ENCODE data around the gene DYNAP. TPM values are rescaled to one million over a fixed set of nuclear protein-coding genes. Genes with fewer than 3 reads are reported as not detected.

The DYNAP gene
- total and polyA plus RNA-seq, 2 experiments from 2014 or later = 0.13 to 0.28 TPM

DNA sequence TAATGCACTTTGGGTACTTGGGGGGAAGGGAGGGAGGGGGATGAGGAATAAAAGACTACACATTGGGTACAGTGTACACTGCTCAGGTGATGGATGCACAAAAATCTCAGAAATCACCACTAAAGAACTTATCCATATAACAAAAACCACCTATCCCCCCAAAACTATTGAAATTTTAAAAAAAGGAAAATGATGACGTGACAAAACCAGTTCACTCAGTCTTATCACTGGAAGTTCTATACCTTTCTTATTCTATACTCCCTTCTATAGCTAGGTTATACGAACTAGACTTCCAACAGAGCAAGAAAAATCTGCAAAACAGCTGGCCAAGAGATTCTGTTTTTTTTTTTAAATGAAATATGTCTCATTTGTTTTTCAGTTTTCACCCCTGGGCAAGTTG, 20.8 kb downstream of the DYNAP start:
- TF ChIP-seq JUNB (IDR thresholded peaks at IDR 0.05; ENCODE audit: unreplicated experiment) (no peak), NANOG (IDR thresholded peaks at IDR 0.05; ENCODE audit: borderline replicate concordance) (no peak), EZH2phosphoT487 (IDR thresholded peaks at IDR 0.05; ENCODE audit: unreplicated experiment) (no peak), ZNF114 (CRISPR knock-in tag; IDR thresholded peaks at IDR 0.05) (no peak), POLR2AphosphoS5 (IDR thresholded peaks at IDR 0.05; ENCODE audit: low read depth) (no peak), ZNF331 (CRISPR knock-in tag; IDR thresholded peaks at IDR 0.05; ENCODE audit: low read depth) (no peak)
- TF ChIP-seq, protein P1, sequence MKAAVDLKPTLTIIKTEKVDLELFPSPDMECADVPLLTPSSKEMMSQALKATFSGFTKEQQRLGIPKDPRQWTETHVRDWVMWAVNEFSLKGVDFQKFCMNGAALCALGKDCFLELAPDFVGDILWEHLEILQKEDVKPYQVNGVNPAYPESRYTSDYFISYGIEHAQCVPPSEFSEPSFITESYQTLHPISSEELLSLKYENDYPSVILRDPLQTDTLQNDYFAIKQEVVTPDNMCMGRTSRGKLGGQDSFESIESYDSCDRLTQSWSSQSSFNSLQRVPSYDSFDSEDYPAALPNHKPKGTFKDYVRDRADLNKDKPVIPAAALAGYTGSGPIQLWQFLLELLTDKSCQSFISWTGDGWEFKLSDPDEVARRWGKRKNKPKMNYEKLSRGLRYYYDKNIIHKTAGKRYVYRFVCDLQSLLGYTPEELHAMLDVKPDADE (IDR thresholded peaks at IDR 0.05) = no peak
- TF ChIP-seq, protein P2, sequence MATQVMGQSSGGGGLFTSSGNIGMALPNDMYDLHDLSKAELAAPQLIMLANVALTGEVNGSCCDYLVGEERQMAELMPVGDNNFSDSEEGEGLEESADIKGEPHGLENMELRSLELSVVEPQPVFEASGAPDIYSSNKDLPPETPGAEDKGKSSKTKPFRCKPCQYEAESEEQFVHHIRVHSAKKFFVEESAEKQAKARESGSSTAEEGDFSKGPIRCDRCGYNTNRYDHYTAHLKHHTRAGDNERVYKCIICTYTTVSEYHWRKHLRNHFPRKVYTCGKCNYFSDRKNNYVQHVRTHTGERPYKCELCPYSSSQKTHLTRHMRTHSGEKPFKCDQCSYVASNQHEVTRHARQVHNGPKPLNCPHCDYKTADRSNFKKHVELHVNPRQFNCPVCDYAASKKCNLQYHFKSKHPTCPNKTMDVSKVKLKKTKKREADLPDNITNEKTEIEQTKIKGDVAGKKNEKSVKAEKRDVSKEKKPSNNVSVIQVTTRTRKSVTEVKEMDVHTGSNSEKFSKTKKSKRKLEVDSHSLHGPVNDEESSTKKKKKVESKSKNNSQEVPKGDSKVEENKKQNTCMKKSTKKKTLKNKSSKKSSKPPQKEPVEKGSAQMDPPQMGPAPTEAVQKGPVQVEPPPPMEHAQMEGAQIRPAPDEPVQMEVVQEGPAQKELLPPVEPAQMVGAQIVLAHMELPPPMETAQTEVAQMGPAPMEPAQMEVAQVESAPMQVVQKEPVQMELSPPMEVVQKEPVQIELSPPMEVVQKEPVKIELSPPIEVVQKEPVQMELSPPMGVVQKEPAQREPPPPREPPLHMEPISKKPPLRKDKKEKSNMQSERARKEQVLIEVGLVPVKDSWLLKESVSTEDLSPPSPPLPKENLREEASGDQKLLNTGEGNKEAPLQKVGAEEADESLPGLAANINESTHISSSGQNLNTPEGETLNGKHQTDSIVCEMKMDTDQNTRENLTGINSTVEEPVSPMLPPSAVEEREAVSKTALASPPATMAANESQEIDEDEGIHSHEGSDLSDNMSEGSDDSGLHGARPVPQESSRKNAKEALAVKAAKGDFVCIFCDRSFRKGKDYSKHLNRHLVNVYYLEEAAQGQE (IDR thresholded peaks at IDR 0.05; ENCODE audit: unreplicated experiment) = no peak
- TF ChIP-seq, protein P3, sequence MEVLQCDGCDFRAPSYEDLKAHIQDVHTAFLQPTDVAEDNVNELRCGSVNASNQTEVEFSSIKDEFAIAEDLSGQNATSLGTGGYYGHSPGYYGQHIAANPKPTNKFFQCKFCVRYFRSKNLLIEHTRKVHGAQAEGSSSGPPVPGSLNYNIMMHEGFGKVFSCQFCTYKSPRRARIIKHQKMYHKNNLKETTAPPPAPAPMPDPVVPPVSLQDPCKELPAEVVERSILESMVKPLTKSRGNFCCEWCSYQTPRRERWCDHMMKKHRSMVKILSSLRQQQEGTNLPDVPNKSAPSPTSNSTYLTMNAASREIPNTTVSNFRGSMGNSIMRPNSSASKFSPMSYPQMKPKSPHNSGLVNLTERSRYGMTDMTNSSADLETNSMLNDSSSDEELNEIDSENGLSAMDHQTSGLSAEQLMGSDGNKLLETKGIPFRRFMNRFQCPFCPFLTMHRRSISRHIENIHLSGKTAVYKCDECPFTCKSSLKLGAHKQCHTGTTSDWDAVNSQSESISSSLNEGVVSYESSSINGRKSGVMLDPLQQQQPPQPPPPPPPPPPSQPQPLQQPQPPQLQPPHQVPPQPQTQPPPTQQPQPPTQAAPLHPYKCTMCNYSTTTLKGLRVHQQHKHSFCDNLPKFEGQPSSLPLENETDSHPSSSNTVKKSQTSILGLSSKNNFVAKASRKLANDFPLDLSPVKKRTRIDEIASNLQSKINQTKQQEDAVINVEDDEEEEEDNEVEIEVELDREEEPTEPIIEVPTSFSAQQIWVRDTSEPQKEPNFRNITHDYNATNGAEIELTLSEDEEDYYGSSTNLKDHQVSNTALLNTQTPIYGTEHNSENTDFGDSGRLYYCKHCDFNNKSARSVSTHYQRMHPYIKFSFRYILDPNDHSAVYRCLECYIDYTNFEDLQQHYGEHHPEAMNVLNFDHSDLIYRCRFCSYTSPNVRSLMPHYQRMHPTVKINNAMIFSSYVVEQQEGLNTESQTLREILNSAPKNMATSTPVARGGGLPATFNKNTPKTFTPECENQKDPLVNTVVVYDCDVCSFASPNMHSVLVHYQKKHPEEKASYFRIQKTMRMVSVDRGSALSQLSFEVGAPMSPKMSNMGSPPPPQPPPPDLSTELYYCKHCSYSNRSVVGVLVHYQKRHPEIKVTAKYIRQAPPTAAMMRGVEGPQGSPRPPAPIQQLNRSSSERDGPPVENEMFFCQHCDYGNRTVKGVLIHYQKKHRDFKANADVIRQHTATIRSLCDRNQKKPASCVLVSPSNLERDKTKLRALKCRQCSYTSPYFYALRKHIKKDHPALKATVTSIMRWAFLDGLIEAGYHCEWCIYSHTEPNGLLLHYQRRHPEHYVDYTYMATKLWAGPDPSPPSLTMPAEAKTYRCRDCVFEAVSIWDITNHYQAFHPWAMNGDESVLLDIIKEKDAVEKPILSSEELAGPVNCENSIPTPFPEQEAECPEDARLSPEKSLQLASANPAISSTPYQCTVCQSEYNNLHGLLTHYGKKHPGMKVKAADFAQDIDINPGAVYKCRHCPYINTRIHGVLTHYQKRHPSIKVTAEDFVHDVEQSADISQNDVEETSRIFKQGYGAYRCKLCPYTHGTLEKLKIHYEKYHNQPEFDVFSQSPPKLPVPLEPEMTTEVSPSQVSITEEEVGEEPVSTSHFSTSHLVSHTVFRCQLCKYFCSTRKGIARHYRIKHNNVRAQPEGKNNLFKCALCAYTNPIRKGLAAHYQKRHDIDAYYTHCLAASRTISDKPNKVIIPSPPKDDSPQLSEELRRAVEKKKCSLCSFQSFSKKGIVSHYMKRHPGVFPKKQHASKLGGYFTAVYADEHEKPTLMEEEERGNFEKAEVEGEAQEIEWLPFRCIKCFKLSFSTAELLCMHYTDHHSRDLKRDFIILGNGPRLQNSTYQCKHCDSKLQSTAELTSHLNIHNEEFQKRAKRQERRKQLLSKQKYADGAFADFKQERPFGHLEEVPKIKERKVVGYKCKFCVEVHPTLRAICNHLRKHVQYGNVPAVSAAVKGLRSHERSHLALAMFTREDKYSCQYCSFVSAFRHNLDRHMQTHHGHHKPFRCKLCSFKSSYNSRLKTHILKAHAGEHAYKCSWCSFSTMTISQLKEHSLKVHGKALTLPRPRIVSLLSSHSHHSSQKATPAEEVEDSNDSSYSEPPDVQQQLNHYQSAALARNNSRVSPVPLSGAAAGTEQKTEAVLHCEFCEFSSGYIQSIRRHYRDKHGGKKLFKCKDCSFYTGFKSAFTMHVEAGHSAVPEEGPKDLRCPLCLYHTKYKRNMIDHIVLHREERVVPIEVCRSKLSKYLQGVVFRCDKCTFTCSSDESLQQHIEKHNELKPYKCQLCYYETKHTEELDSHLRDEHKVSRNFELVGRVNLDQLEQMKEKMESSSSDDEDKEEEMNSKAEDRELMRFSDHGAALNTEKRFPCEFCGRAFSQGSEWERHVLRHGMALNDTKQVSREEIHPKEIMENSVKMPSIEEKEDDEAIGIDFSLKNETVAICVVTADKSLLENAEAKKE (CRISPR knock-in tag; IDR thresholded peaks at IDR 0.05) = no peak
- TF ChIP-seq, protein P4, sequence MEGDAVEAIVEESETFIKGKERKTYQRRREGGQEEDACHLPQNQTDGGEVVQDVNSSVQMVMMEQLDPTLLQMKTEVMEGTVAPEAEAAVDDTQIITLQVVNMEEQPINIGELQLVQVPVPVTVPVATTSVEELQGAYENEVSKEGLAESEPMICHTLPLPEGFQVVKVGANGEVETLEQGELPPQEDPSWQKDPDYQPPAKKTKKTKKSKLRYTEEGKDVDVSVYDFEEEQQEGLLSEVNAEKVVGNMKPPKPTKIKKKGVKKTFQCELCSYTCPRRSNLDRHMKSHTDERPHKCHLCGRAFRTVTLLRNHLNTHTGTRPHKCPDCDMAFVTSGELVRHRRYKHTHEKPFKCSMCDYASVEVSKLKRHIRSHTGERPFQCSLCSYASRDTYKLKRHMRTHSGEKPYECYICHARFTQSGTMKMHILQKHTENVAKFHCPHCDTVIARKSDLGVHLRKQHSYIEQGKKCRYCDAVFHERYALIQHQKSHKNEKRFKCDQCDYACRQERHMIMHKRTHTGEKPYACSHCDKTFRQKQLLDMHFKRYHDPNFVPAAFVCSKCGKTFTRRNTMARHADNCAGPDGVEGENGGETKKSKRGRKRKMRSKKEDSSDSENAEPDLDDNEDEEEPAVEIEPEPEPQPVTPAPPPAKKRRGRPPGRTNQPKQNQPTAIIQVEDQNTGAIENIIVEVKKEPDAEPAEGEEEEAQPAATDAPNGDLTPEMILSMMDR (conservative IDR thresholded peaks at IDR 0.05; ENCODE audit: low read depth in 2 of 2) = no peak
- no peak overlapping the region for H2AFZ ChIP-seq
- Mint-ChIP-seq H3K27me3 (ENCODE audit: insufficient read depth, low read depth, poor library complexity) (peaks cover 1% of the 10 kb centered on the region), H3K36me3 (ENCODE audit: low read depth) (peaks cover 13% of the 10 kb centered on the region), H3K4me1 (peaks cover 34% of the 10 kb centered on the region), H3K9me3 (peaks cover 6% of the 10 kb centered on the region; the same call in 2 of the 3 replicates), H3K27ac (no peak overlapping the region), H3K4me3 (no peak overlapping the region)
- H3K27me3 ChIP-seq (ENCODE audit: insufficient read depth) = no peaks in the 10 kb centered on the region
- H3K9me2 ChIP-seq (ENCODE audit: insufficient read depth) = peaks cover 32% of the 10 kb centered on the region
- H3K4me3 ChIP-seq = no peak overlapping the region
- DNase-seq (ENCODE audit: low spot score) = no peak
- no peaks in the 10 kb centered on the region for H4K20me1 ChIP-seq (replicated peaks; ENCODE audit: insufficient read depth)
- no peak overlapping the region for H3K27ac ChIP-seq (ENCODE audit: low read depth)
- no peaks in the 10 kb centered on the region for H3F3A ChIP-seq (replicated peaks; ENCODE audit: low read depth)
- H3K4me2 ChIP-seq = no peak overlapping the region
- ATAC-seq = no peak
- no peaks in the 10 kb centered on the region for H3K79me2 ChIP-seq (replicated peaks; ENCODE audit: insufficient read depth)
- no peaks in the 10 kb centered on the region; the same call in 1 of the 2 replicates for H3K36me3 ChIP-seq (ENCODE audit: insufficient read depth)
- peaks cover 25% of the 10 kb centered on the region for H3K4me1 ChIP-seq (ENCODE audit: insufficient read depth)

Data from GM23338 (cell line).